Suprapubic skin (tissue), 3 donors: ENCODE data around the gene TBC1D22A.

Experiments
- CTCF ChIP-seq, 2 donors: fragments of 200-600 bp in 1 of 2; fragments of 450-650 bp in 1 of 2; sonication (generic) in 1 of 2; IDR thresholded peaks; one replicate each; pipeline ENCODE4 v1.5.1; 2016 to 2019; ENCODE audit warnings: antibody characterized with exemption in 2 of 2, mild to moderate bottlenecking in 1 of 2, moderate library complexity in 1 of 2
- POLR2A ChIP-seq, 2 donors: fragments of 450-650 bp; IDR thresholded peaks; one replicate each; pipeline ENCODE4 v1.6.1; 2017; ENCODE audit warnings: antibody characterized with exemption in 2 of 2, mild to moderate bottlenecking in 2 of 2, moderate library complexity in 2 of 2

- no peak for TF ChIP-seq CTCF (IDR thresholded peaks at IDR 0.05)
- TF ChIP-seq POLR2A (IDR thresholded peaks at IDR 0.05) = no peak
Measured at GRCh38 chr22:47034905-47035419, 272.5 kb downstream of the TBC1D22A start.
